ENCODE results near the gene ZGRF1.

DNA sequence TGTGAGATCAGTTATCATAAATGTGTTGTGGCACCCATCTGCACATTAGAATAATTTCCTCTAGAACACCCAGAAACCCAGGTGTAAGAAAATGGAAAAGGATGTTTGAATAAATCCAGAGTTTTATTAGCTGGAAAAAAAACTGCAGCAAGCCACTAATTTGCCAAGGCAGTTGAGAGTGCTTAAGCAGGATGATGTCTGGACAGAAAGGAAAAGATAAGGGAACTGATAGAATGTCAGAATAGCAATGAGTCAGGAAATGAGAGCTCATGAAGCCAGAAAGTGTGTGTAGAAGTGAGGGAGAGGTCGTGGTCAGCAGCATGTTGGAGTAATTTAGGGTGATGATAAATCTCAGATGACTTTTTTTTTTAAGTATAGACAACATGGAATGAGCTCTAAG is 105.6 kb downstream of the ZGRF1 start:
- TF ChIP-seq EZH2 (IDR thresholded peaks at IDR 0.05): no peak
- TF ChIP-seq, protein P1, sequence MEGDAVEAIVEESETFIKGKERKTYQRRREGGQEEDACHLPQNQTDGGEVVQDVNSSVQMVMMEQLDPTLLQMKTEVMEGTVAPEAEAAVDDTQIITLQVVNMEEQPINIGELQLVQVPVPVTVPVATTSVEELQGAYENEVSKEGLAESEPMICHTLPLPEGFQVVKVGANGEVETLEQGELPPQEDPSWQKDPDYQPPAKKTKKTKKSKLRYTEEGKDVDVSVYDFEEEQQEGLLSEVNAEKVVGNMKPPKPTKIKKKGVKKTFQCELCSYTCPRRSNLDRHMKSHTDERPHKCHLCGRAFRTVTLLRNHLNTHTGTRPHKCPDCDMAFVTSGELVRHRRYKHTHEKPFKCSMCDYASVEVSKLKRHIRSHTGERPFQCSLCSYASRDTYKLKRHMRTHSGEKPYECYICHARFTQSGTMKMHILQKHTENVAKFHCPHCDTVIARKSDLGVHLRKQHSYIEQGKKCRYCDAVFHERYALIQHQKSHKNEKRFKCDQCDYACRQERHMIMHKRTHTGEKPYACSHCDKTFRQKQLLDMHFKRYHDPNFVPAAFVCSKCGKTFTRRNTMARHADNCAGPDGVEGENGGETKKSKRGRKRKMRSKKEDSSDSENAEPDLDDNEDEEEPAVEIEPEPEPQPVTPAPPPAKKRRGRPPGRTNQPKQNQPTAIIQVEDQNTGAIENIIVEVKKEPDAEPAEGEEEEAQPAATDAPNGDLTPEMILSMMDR (IDR thresholded peaks at IDR 0.05): no peak
